K562 (cell line): ENCODE data around the gene PPP1R16B. TPM values are rescaled to one million over a fixed set of nuclear protein-coding genes. Genes with fewer than 3 reads are reported as not detected.

Experiments
- ATAC-seq: fragments of 200-7000 bp; cut with Tn5 transposase; 3 replicates; pipeline ENCODE4 v1.9.1; 2020; ENCODE audit warnings: moderate library complexity
- BruUV-seq: library from RNA; stranded (reverse); fragments of 400-500 nt; replicated peaks from 2 replicates; lab custom pipeline; 2021; lab: Mats Ljungman, UMichigan
- CTCF ChIA-PET: fragments of 300-600 bp; formaldehyde crosslinking; extraction: SDS; loops from one replicate; lab custom pipeline; 2021; ENCODE audit warnings: low intra/inter-chr PET ratio; lab: Yijun Ruan, JAX
- POLR2A ChIA-PET: fragments of 300-600, 350-650 bp; sonication (Branson Sonifier 250); formaldehyde crosslinking; extraction: SDS; loops from one replicate; lab custom pipeline; 2021; ENCODE audit warnings: antibody characterized with exemption, inconsistent platforms; lab: Yijun Ruan, JAX
- DNase-seq, 4 experiments: peaks; one replicate each; pipeline versions ENCODE4 v3.0.0 to v3.0.0-alpha.2; 2011 to 2018; ENCODE audit warnings: low spot score in 3 of 4, mixed read lengths in 3 of 4; ENCODE audit errors: extremely low read depth in 1 of 4
- FAIRE-seq: peaks from 2 replicates; lab custom pipeline; 2011; peaks lifted over from hg19 to GRCh38; lab: Jason Lieb, UNC
- H2AFZ ChIP-seq: 2 replicates; pipeline ENCODE4 v1.6.0; 2011; ENCODE audit warnings: low read depth, low read length, control low read depth, inconsistent platforms
- H3K27ac ChIP-seq: fragments of 200-600 bp; 3 replicates; pipeline ENCODE4 v1.8.0; 2011; ENCODE audit warnings: low read depth, mild to moderate bottlenecking, control low read depth, inconsistent platforms, low read length, moderate library complexity, mixed read lengths; ENCODE audit errors: extremely low read depth
- H3K27me3 ChIP-seq, 2 experiments: fragments of 300-600 bp in 1 of 2; 2 replicates in 1 of 2; 3 replicates in 1 of 2; pipeline versions ENCODE4 v1.6.0 to v1.8.0; 2011; ENCODE audit warnings: inconsistent platforms in 2 of 2, low read length in 2 of 2, mild to moderate bottlenecking in 1 of 2, mixed read lengths in 1 of 2, moderate library complexity in 1 of 2; ENCODE audit not compliant: control insufficient read depth in 2 of 2, insufficient read depth in 2 of 2
- H3K36me3 ChIP-seq: fragments of 300-600 bp; 3 replicates; pipeline ENCODE4 v1.8.0; 2011; ENCODE audit warnings: mild to moderate bottlenecking, low read length, inconsistent platforms; ENCODE audit not compliant: control insufficient read depth, insufficient read depth
- H3K4me1 ChIP-seq, 2 experiments: fragments of 200-600 bp in 1 of 2; replicated peaks in 1 of 2; 2 replicates in 1 of 2; 3 replicates in 1 of 2; pipeline versions ENCODE4 v1.5.1 to v1.8.0; 2011; ENCODE audit warnings: inconsistent platforms in 2 of 2, low read length in 2 of 2, mild to moderate bottlenecking in 1 of 2, mixed read lengths in 1 of 2, moderate library complexity in 1 of 2; ENCODE audit not compliant: control insufficient read depth in 2 of 2, insufficient read depth in 2 of 2
- H3K4me2 ChIP-seq: 2 replicates; pipeline ENCODE4 v1.6.1; 2011; ENCODE audit warnings: low read length, control low read depth, inconsistent platforms, mixed read lengths; ENCODE audit not compliant: insufficient read depth
- H3K4me3 ChIP-seq: fragments of 200-600 bp; sonication (generic), shearing (Covaris generic); 2 replicates; pipeline ENCODE4 v1.5.1; 2016; ENCODE audit warnings: control low read depth, inconsistent platforms
- H3K79me2 ChIP-seq: fragments of 200-600 bp; 3 replicates; pipeline ENCODE4 v1.8.0; 2011; ENCODE audit warnings: low read length, inconsistent platforms; ENCODE audit not compliant: control insufficient read depth, insufficient read depth
- H3K9ac ChIP-seq, 2 experiments: 2 replicates each; pipeline versions ENCODE4 v1.6.0 to v1.6.1; 2011; ENCODE audit warnings: low read depth in 2 of 2, low read length in 2 of 2, control low read depth in 1 of 2, inconsistent platforms in 1 of 2, mild to moderate bottlenecking in 1 of 2, mixed read lengths in 1 of 2; ENCODE audit not compliant: insufficient read depth in 1 of 2
- H3K9me1 ChIP-seq: one replicate; pipeline ENCODE4 v1.6.0; 2011; ENCODE audit warnings: inconsistent platforms, mild to moderate bottlenecking, low read length, moderate library complexity; ENCODE audit not compliant: control insufficient read depth, insufficient read depth
- H3K9me3 ChIP-seq: replicated peaks from 2 replicates; pipeline ENCODE4 v1.5.1; 2011; ENCODE audit warnings: low read depth, low read length, inconsistent platforms; ENCODE audit not compliant: control insufficient read depth, insufficient read depth
- H4K20me1 ChIP-seq: replicated peaks from 2 replicates; pipeline ENCODE4 v1.6.1; 2011; ENCODE audit warnings: low read length, inconsistent platforms, mixed read lengths; ENCODE audit not compliant: control insufficient read depth, insufficient read depth
- BACH1 ChIP-seq: fragments of 200-800 bp; sonication (Bioruptor generic); IDR thresholded peaks from 2 replicates; pipeline ENCODE4 v1.6.1; 2016; ENCODE audit warnings: missing genetic modification characterization, missing compliant biosample characterization
- ELF4 ChIP-seq: fragments of 450-650 bp; formaldehyde crosslinking; IDR thresholded peaks from 2 replicates; pipeline ENCODE4 v1.4.0; 2022; ENCODE audit warnings: missing genetic modification characterization
- HDAC1 ChIP-seq, 2 experiments: fragments of 450-650 bp; IDR thresholded peaks; 2 replicates each; pipeline ENCODE4 v1.6.1; 2016 to 2017; ENCODE audit warnings: inconsistent platforms in 1 of 2, mild to moderate bottlenecking in 1 of 2, moderate library complexity in 1 of 2
- IRF2 ChIP-seq: sonication (generic); formaldehyde crosslinking; IDR thresholded peaks from 2 replicates; pipeline ENCODE4 v1.8.1; 2022; ENCODE audit warnings: mild to moderate bottlenecking, missing genetic modification reagents
- MAFK ChIP-seq: IDR thresholded peaks from 2 replicates; pipeline ENCODE4 v1.6.1; 2011; ENCODE audit warnings: low read length, improper control_type of control experiment
- RFX1 ChIP-seq: fragments of 450-650 bp; IDR thresholded peaks from 2 replicates; pipeline ENCODE4 v1.6.1; 2016; ENCODE audit warnings: mild to moderate bottlenecking, moderate library complexity
- SREBF1 ChIP-seq: fragments of 150-350 bp; IDR thresholded peaks from 2 replicates; pipeline ENCODE4 v1.6.1; 2014; ENCODE audit warnings: antibody characterized with exemption, low read depth, low read length, borderline replicate concordance
- SREBF2 ChIP-seq: sonication (generic); formaldehyde crosslinking; IDR thresholded peaks from 2 replicates; pipeline ENCODE4 v1.4.0; 2020; ENCODE audit warnings: mild to moderate bottlenecking, missing genetic modification reagents
- ZC3H4 ChIP-seq: sonication (generic); formaldehyde crosslinking; IDR thresholded peaks from 2 replicates; pipeline ENCODE4 v1.9.0; 2021; ENCODE audit warnings: missing genetic modification reagents, borderline replicate concordance
- ZNF121 ChIP-seq: sonication (generic); formaldehyde crosslinking; conservative IDR thresholded peaks from 2 replicates; pipeline ENCODE4 v1.8.0; 2022; ENCODE audit warnings: missing genetic modification reagents
- ZNF589 ChIP-seq: fragments of 200-800 bp; sonication (Bioruptor generic); IDR thresholded peaks from 2 replicates; pipeline ENCODE4 v1.6.1; 2016; ENCODE audit warnings: low read depth, missing genetic modification characterization, missing compliant biosample characterization
- WGBS: fragments of 100-300 bp; shearing (Covaris generic); methylation state at CpG from one replicate; pipeline ENCODE4 v1.1.6; 2016; ENCODE audit warnings: low coverage, mixed read lengths; ENCODE audit not compliant: insufficient coverage; ENCODE audit errors: missing lambda C conversion rate; 5-methylcytosine and 5-hydroxymethylcytosine counted together
- in situ Hi-C: fragments of 300-500 bp; cut with MboI; formaldehyde crosslinking; loops from 4 replicates; pipeline ENCODE4 v1.15.0; 2018; ENCODE audit warnings: inconsistent platforms, mixed read lengths
- intact Hi-C: fragments of 100-400 bp; cut with micrococcal nuclease; formaldehyde crosslinking; loops from 2 replicates; pipeline ENCODE4 v1.14.2; 2022
- polyA plus RNA-seq, 8 experiments: library from polyadenylated mRNA; depleted of rRNA in 4 of 8; stranded (reverse) in 5 of 8; unstranded in 3 of 8; fragments of >200 nt; fragmentation: Nextera tagmentation in 2 of 8; fragmentation: Illumina TruSeq in 1 of 8; extraction: Ambion mirVana in 2 of 8; extraction: Trizol in 1 of 8; gene quantifications; 2 replicates each; pipeline versions ENCODE4 v1.2.1 to v1.2.3, GENCODE V29; 2011 to 2014; ENCODE audit warnings: inconsistent platforms in 1 of 8, missing spikeins in 1 of 8
- total RNA-seq, 7 experiments: library from RNA; depleted of rRNA in 6 of 7; stranded (reverse); fragments of >200 nt in 6 of 7; fragmentation: Illumina TruSeq in 2 of 7; extraction: Trizol in 2 of 7; gene quantifications; 2 replicates each; pipeline versions ENCODE4 v1.2.1 to v1.2.3, GENCODE V29; 2011 to 2021; ENCODE audit warnings: low replicate concordance in 1 of 7
- TF ChIP-seq, protein P1 (sequence below): fragments of 250-450 bp; sonication (Bioruptor Pico); IDR thresholded peaks from 2 replicates; pipeline ENCODE4 v1.5.0; 2021
- TF ChIP-seq, protein P2 (sequence below): fragments of 150-350 bp; IDR thresholded peaks from 2 replicates; pipeline ENCODE4 v1.6.1; 2014; ENCODE audit warnings: low read depth, mild to moderate bottlenecking, low read length, borderline replicate concordance
- TF ChIP-seq, protein P3 (sequence below): fragments of 450-650 bp; IDR thresholded peaks from 2 replicates; pipeline ENCODE4 v1.6.1; 2014; ENCODE audit warnings: low read depth, mild to moderate bottlenecking, moderate library complexity, borderline replicate concordance

The PPP1R16B gene
- total and polyA plus RNA-seq, 9 of the 15 experiments (the other 6 are each of a cell fraction or from before 2014, with no cell fraction given): 1.5 to 11.5 (median 6.8) TPM

DNA sequence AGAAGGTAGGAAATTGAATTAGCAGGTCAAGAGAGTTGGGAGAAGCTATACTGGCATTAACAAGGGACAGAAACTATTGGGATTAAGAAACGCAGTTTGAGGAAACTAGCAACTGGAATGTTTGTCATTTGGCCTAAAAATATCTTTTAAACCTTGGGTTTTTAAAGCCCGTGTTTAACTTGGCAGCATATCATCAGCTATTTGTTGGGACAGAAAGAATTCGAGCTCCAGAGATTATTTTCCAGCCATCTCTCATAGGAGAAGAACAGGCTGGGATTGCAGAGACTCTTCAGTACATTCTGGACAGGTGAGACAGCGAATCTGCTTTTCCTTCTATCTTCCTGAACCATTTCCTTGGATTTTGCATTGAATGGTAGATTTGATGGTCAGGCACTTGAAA is 39.4 kb upstream of the PPP1R16B start (continued):
- TF ChIP-seq HDAC1 (IDR thresholded peaks at IDR 0.05) (no peak), ZC3H4 (CRISPR knock-in tag) (no peak), MAFK (no peak), SREBF2 (CRISPR knock-in tag) (no peak)
- TF ChIP-seq, all 486 proteins: peak for 0

DNA sequence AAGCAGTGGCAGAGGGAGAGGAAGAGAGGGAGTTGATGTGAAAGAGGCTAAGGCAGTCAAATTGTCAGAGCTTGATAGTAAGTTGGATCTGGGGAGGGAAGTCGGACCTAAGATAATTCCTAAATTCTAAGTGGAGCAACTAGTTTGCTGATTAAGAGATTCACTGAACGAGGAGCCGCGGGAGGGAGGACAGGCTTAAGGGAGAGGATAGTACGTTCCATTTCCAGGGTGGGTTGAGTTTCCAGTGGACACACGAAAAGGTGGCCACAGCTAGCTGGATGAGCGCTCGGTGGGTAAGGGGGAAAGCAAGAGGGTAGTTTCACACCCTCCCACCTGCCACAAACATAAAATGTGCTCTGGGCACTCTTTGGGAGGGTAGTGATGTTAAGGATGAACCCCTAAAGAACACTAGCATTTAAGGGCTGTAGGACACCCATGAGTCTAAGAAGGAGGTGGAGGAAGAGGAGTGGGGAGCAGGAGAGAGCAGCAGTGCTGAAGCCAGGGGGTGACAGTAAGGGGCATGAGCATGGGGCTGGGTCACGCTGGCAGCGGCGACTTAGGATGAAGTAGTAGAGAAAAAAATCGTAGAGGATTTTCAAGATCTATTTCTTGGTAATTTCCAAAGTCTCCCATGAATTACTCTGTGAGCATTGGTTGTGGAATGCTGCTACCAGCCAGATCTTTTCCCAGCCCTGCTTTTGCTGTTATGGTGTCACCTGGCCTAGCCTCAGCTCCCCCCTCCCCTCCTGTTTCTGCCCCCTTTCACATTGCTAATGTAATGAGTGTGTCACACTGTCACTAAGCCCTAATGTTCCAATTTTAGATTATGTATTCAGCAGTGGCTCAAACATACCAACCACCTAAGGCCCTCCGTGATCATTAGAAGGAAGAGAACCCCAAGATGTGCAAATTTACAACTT is 35.9 kb upstream of the PPP1R16B start:
- FAIRE-seq: no peak
- TF ChIP-seq SREBF1 (no peak), IRF2 (CRISPR knock-in tag) (no peak), ZNF589 (CRISPR knock-in tag) (no peak), ZNF121 (no peak), BACH1 (tag) (no peak), RFX1 (no peak), ELF4 (no peak)
- TF ChIP-seq, protein P1, sequence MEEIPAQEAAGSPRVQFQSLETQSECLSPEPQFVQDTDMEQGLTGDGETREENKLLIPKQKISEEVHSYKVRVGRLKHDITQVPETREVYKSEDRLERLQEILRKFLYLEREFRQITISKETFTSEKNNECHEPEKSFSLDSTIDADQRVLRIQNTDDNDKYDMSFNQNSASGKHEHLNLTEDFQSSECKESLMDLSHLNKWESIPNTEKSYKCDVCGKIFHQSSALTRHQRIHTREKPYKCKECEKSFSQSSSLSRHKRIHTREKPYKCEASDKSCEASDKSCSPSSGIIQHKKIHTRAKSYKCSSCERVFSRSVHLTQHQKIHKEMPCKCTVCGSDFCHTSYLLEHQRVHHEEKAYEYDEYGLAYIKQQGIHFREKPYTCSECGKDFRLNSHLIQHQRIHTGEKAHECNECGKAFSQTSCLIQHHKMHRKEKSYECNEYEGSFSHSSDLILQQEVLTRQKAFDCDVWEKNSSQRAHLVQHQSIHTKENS (CRISPR knock-in tag): no peak
- TF ChIP-seq, protein P2, sequence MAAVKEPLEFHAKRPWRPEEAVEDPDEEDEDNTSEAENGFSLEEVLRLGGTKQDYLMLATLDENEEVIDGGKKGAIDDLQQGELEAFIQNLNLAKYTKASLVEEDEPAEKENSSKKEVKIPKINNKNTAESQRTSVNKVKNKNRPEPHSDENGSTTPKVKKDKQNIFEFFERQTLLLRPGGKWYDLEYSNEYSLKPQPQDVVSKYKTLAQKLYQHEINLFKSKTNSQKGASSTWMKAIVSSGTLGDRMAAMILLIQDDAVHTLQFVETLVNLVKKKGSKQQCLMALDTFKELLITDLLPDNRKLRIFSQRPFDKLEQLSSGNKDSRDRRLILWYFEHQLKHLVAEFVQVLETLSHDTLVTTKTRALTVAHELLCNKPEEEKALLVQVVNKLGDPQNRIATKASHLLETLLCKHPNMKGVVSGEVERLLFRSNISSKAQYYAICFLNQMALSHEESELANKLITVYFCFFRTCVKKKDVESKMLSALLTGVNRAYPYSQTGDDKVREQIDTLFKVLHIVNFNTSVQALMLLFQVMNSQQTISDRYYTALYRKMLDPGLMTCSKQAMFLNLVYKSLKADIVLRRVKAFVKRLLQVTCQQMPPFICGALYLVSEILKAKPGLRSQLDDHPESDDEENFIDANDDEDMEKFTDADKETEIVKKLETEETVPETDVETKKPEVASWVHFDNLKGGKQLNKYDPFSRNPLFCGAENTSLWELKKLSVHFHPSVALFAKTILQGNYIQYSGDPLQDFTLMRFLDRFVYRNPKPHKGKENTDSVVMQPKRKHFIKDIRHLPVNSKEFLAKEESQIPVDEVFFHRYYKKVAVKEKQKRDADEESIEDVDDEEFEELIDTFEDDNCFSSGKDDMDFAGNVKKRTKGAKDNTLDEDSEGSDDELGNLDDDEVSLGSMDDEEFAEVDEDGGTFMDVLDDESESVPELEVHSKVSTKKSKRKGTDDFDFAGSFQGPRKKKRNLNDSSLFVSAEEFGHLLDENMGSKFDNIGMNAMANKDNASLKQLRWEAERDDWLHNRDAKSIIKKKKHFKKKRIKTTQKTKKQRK: no peak
- TF ChIP-seq, protein P3, sequence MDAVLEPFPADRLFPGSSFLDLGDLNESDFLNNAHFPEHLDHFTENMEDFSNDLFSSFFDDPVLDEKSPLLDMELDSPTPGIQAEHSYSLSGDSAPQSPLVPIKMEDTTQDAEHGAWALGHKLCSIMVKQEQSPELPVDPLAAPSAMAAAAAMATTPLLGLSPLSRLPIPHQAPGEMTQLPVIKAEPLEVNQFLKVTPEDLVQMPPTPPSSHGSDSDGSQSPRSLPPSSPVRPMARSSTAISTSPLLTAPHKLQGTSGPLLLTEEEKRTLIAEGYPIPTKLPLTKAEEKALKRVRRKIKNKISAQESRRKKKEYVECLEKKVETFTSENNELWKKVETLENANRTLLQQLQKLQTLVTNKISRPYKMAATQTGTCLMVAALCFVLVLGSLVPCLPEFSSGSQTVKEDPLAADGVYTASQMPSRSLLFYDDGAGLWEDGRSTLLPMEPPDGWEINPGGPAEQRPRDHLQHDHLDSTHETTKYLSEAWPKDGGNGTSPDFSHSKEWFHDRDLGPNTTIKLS: no peak

More for the DNA sequence above, 35.9 kb upstream of the PPP1R16B start:
- Histone ChIP-seq H3K9me3 (no peaks in the 10 kb centered on the region), H3K27ac (no peak overlapping the region), H3K27me3 (no peaks in the 10 kb centered on the region), H3K79me2 (no peaks in the 10 kb centered on the region), H3K4me1 (no peaks in the 10 kb centered on the region), H4K20me1 (no peaks in the 10 kb centered on the region), H3K4me3 (no peak overlapping the region), H3K9me1 (peaks cover 4% of the 10 kb centered on the region), H3K36me3 (peaks cover 70% of the 10 kb centered on the region; the same call in 2 of the 3 replicates), H3K4me2 (no peak overlapping the region), H2AFZ (no peak overlapping the region), H3K9ac (no peak overlapping the region; a peak in 1 of 4 replicates)
- no peak for DNase-seq
- BruUV-seq: no TSS peak
- ChIA-PET CTCF (no interaction called here), POLR2A (interaction anchor here (0.6 kb wide), 1 partner anchor 77 kb away, joined by 3 read pairs; no protein-coding TSS in a partner anchor)
- 88% methylated on average over 13 of the region's 13 CpGs for WGBS
- intact Hi-C loops (no loop called here), in situ Hi-C loops (no loop called here)
- no peak for ATAC-seq
